HG02759 (cell line): Measurements from ENCODE around the gene RAB3GAP1.
"Not testable (repeated sequence)": the region's sequence is repeated elsewhere in the genome, so short reads cannot be mapped to it uniquely, and the experiment has no call there.

Source experiments
- ATAC-seq: cut with Tn5 transposase; IDR thresholded peaks from one replicate; pipeline ENCODE4 v1.9.1; 2021; ENCODE audit warnings: mild to moderate bottlenecking, moderate library complexity; ENCODE audit not compliant: unreplicated experiment

The RAB3GAP1 gene

GRCh38 chr2:135052997-135053474, 944 bp downstream of the RAB3GAP1 start:
- ATAC-seq: peak; percentile 32

GRCh38 chr2:135055182-135055786, 3.2 kb downstream of the RAB3GAP1 start:
- ATAC-seq: no peak

GRCh38 chr2:135056790-135057189, 4.7 kb downstream of the RAB3GAP1 start:
- no peak for ATAC-seq

- no peak for ATAC-seq
These were observed 7.5 kb downstream of the RAB3GAP1 start for GRCh38 chr2:135059577-135059976.

- no peak for ATAC-seq
These were observed 11.1 kb downstream of the RAB3GAP1 start for GRCh38 chr2:135063210-135063609.

GRCh38 chr2:135064149-135064548, 12.1 kb downstream of the RAB3GAP1 start:
- ATAC-seq: no peak

GRCh38 chr2:135066710-135067109, 14.6 kb downstream of the RAB3GAP1 start:
- no peak for ATAC-seq

GRCh38 chr2:135072125-135072997, 20.3 kb downstream of the RAB3GAP1 start:
- no peak for ATAC-seq

GRCh38 chr2:135074216-135074615, 22.1 kb downstream of the RAB3GAP1 start:
- ATAC-seq: no peak

- no peak for ATAC-seq
These were observed 24.5 kb downstream of the RAB3GAP1 start for GRCh38 chr2:135076556-135076955.

- ATAC-seq: no peak
These were observed 26.3 kb downstream of the RAB3GAP1 start for GRCh38 chr2:135078417-135078816.

GRCh38 chr2:135086222-135086621, 34.1 kb downstream of the RAB3GAP1 start:
- no peak for ATAC-seq

GRCh38 chr2:135089597-135089996, 37.5 kb downstream of the RAB3GAP1 start:
- ATAC-seq: not testable (repeated sequence)

GRCh38 chr2:135091681-135092080, 39.6 kb downstream of the RAB3GAP1 start:
- ATAC-seq: no peak

- ATAC-seq: no peak
These were observed 41.1 kb downstream of the RAB3GAP1 start for GRCh38 chr2:135093193-135093592.

- no peak for ATAC-seq
These were observed 41.7 kb downstream of the RAB3GAP1 start for GRCh38 chr2:135093670-135094330.

GRCh38 chr2:135094508-135094907, 42.4 kb downstream of the RAB3GAP1 start:
- no peak for ATAC-seq

- ATAC-seq: no peak
These were observed 43.5 kb downstream of the RAB3GAP1 start for GRCh38 chr2:135095591-135095990.

- no peak for ATAC-seq
These were observed 44.8 kb downstream of the RAB3GAP1 start for GRCh38 chr2:135096665-135097446.

GRCh38 chr2:135097532-135098231, 45.6 kb downstream of the RAB3GAP1 start:
- no peak for ATAC-seq
